Pulmonary artery endothelial cell (primary cell): ENCODE results near the gene DUSP6. TPM values are rescaled to one million over a fixed set of nuclear protein-coding genes. Genes with fewer than 3 reads are reported as not detected.

ENCODE experiments used
- total RNA-seq: library from RNA; depleted of rRNA; stranded (reverse); fragments of >200 nt; gene quantifications from 2 replicates; pipeline ENCODE4 v1.2.3, GENCODE V29; 2014

Gene DUSP6
- total RNA-seq, 1 donor from 2014 or later, result 381 TPM

Other genes with a start within 250 kb of the DUSP6 start
- 19.8 and 24.3 TPM in 2 replicates for gene GALNT4, start 172.3 kb upstream of the DUSP6 start, total RNA-seq
- gene POC1B, start 173.5 kb upstream of the DUSP6 start, total RNA-seq, result 19.2 and 21.8 TPM in 2 replicates